ENCODE measurements around the gene TCF7L2. TPM values are rescaled to one million over a fixed set of nuclear protein-coding genes. Genes with fewer than 3 reads are reported as not detected.

TCF7L2 gene
- polyA plus RNA-seq, 1 experiment: 6.3 TPM

GRCh38 chr10:112919721-112920120 lies 30.3 kb upstream of the TCF7L2 start:
- POLR2A ChIA-PET: interaction anchor here (0.6 kb wide), 1 partner anchor 211 kb away, joined by 3 read pairs; no protein-coding TSS in a partner anchor
- TF ChIP-seq CTCF (IDR thresholded peaks at IDR 0.05; ENCODE audit: low read depth, low read length): no peak
- CTCF ChIA-PET: no interaction called here
- Histone ChIP-seq H3K27me3 (ENCODE audit: control insufficient read depth, insufficient read depth, low read length) (no peaks in the 10 kb centered on the region), H3K9me3 (ENCODE audit: control insufficient read depth, insufficient read depth, low read length) (no peaks in the 10 kb centered on the region), H3K4me3 (ENCODE audit: low read depth, low read length) (no peak overlapping the region), H3K27ac (ENCODE audit: low read depth, low read length) (peak overlapping the region; percentile 39)
- DNase-seq (ENCODE audit: low read depth, low spot score): no peak

- TF ChIP-seq CTCF (IDR thresholded peaks at IDR 0.05; ENCODE audit: low read depth, low read length): no peak
- H3K27me3 ChIP-seq (ENCODE audit: control insufficient read depth, insufficient read depth, low read length): no peaks in the 10 kb centered on the region
- H3K27ac ChIP-seq (ENCODE audit: low read depth, low read length): no peak overlapping the region
- CTCF ChIA-PET: no interaction called here
- no peak for DNase-seq (ENCODE audit: low read depth, low spot score)
- 0 out of 2 replicates have a peak, but pooled peaks cover 3% of the 10 kb centered on the region for H3K9me3 ChIP-seq (ENCODE audit: control insufficient read depth, insufficient read depth, low read length)
- POLR2A ChIA-PET: no interaction called here
- H3K4me3 ChIP-seq (ENCODE audit: low read depth, low read length): no peak overlapping the region
Observed at GRCh38 chr10:112926906-112927688, 22.9 kb upstream of the TCF7L2 start.

GRCh38 chr10:112927980-112928379 lies 22.1 kb upstream of the TCF7L2 start:
- Histone ChIP-seq H3K4me3 (ENCODE audit: low read depth, low read length) (no peak overlapping the region), H3K27ac (ENCODE audit: low read depth, low read length) (no peak overlapping the region), H3K9me3 (ENCODE audit: control insufficient read depth, insufficient read depth, low read length) (0 out of 2 replicates have a peak, but pooled peaks cover 3% of the 10 kb centered on the region), H3K27me3 (ENCODE audit: control insufficient read depth, insufficient read depth, low read length) (no peaks in the 10 kb centered on the region)
- POLR2A ChIA-PET: no interaction called here
- DNase-seq (ENCODE audit: low read depth, low spot score): no peak
- no peak for TF ChIP-seq CTCF (IDR thresholded peaks at IDR 0.05; ENCODE audit: low read depth, low read length)
- CTCF ChIA-PET: no interaction called here

GRCh38 chr10:112932658-112933057 lies 17.4 kb upstream of the TCF7L2 start:
- Histone ChIP-seq H3K27ac (ENCODE audit: low read depth, low read length) (no peak overlapping the region), H3K27me3 (ENCODE audit: control insufficient read depth, insufficient read depth, low read length) (no peaks in the 10 kb centered on the region), H3K4me3 (ENCODE audit: low read depth, low read length) (no peak overlapping the region), H3K9me3 (ENCODE audit: control insufficient read depth, insufficient read depth, low read length) (0 out of 2 replicates have a peak, but pooled peaks cover 3% of the 10 kb centered on the region)
- POLR2A ChIA-PET: no interaction called here
- no peak for TF ChIP-seq CTCF (IDR thresholded peaks at IDR 0.05; ENCODE audit: low read depth, low read length)
- CTCF ChIA-PET: interaction anchor here (1.0 kb wide), 1 partner anchor 368 kb away, joined by 4 read pairs; no protein-coding TSS in a partner anchor
- DNase-seq (ENCODE audit: low read depth, low spot score): no peak

GRCh38 chr10:112934193-112934592 lies 15.9 kb upstream of the TCF7L2 start:
- no peak for DNase-seq (ENCODE audit: low read depth, low spot score)
- no peaks in the 10 kb centered on the region for H3K27me3 ChIP-seq (ENCODE audit: control insufficient read depth, insufficient read depth, low read length)
- TF ChIP-seq CTCF (IDR thresholded peaks at IDR 0.05; ENCODE audit: low read depth, low read length): no peak
- POLR2A ChIA-PET: no interaction called here
- H3K9me3 ChIP-seq (ENCODE audit: control insufficient read depth, insufficient read depth, low read length): 0 out of 2 replicates have a peak, but pooled peaks cover 3% of the 10 kb centered on the region
- H3K27ac ChIP-seq (ENCODE audit: low read depth, low read length): no peak overlapping the region
- CTCF ChIA-PET: no interaction called here
- no peak overlapping the region for H3K4me3 ChIP-seq (ENCODE audit: low read depth, low read length)
